H1 (cell line): ENCODE measurements around the gene RAD54L.
"Not testable (repeated sequence)": the region's sequence is repeated elsewhere in the genome, so short reads cannot be mapped to it uniquely, and the experiment has no call there.

Source experiments
- JUND ChIP-seq: IDR thresholded peaks from 2 replicates; pipeline ENCODE4 v1.6.1; 2011; ENCODE audit warnings: mild to moderate bottlenecking, improper control_type of control experiment, low read length
- NRF1 ChIP-seq: IDR thresholded peaks from 2 replicates; pipeline ENCODE4 v1.6.1; 2011; ENCODE audit warnings: mild to moderate bottlenecking, low read depth, low read length, improper control_type of control experiment
- POLR2A ChIP-seq, 2 experiments: IDR thresholded peaks; 1 replicate in 1 of 2; 2 replicates in 1 of 2; pipeline ENCODE4 v1.6.1; 2011; ENCODE audit warnings: low read depth in 2 of 2, low read length in 2 of 2, mild to moderate bottlenecking in 2 of 2; ENCODE audit errors: control extremely low read depth in 1 of 2
- POU5F1 ChIP-seq: IDR thresholded peaks from 2 replicates; pipeline ENCODE4 v1.6.1; 2011; ENCODE audit warnings: low read depth, mild to moderate bottlenecking, low read length, moderate library complexity
- RBBP5 ChIP-seq: IDR thresholded peaks from 2 replicates; pipeline ENCODE4 v1.7.1; 2012; ENCODE audit warnings: low read depth, mild to moderate bottlenecking, inconsistent platforms, low read length, moderate library complexity, borderline replicate concordance
- TAF1 ChIP-seq: IDR thresholded peaks from 2 replicates; pipeline ENCODE4 v1.6.1; 2011; ENCODE audit warnings: mild to moderate bottlenecking, low read depth, low read length
- TEAD4 ChIP-seq: IDR thresholded peaks from 2 replicates; pipeline ENCODE4 v1.6.1; 2012; ENCODE audit warnings: low read depth, low read length, inconsistent platforms, mixed read lengths
- ZNF274 ChIP-seq: IDR thresholded peaks from 2 replicates; pipeline ENCODE4 v1.7.0; 2012; ENCODE audit warnings: low read length, borderline replicate concordance; ENCODE audit errors: extremely low read depth
- TF ChIP-seq, protein P1 (sequence below), 3 experiments: IDR thresholded peaks; 1 replicate in 2 of 3; 2 replicates in 1 of 3; pipeline versions ENCODE4 v1.5.1 to v1.6.1; 2011; ENCODE audit warnings: low read length in 3 of 3, mild to moderate bottlenecking in 3 of 3, inconsistent platforms in 2 of 3, low read depth in 1 of 3, moderate library complexity in 1 of 3; ENCODE audit not compliant: insufficient read depth in 1 of 3; ENCODE audit errors: control extremely low read depth in 1 of 3
- TF ChIP-seq, protein P2 (sequence below): IDR thresholded peaks from 2 replicates; pipeline ENCODE4 v1.6.1; 2012; ENCODE audit warnings: inconsistent platforms

DNA sequence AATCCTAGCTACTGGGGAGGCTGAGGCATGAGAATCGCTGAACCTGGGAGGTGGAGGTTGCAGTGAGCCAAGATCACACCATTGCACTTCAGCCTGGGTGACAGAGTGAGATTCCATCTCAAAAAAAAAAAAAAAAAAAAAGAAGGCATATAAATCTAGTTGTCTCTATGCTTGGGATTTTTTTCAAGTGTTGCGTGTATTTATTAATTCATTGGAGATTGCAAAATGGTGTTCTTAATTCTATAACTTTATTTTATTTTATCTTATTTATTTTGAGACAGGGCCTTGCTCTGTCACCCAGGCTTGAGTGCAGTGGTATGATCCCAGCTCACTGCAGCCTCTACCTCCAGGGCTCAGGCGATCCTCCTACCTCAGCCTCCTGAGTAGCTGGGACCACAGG, 16.3 kb upstream of the RAD54L start:
- TF ChIP-seq NRF1; ZNF274; POLR2A (IDR thresholded peaks at IDR 0.05; ENCODE audit: control extremely low read depth in 1 of 2, low read depth in 2 of 2, low read length in 2 of 2); TAF1; TEAD4; JUND; RBBP5; POU5F1: not testable (repeated sequence)
- TF ChIP-seq, protein P1, sequence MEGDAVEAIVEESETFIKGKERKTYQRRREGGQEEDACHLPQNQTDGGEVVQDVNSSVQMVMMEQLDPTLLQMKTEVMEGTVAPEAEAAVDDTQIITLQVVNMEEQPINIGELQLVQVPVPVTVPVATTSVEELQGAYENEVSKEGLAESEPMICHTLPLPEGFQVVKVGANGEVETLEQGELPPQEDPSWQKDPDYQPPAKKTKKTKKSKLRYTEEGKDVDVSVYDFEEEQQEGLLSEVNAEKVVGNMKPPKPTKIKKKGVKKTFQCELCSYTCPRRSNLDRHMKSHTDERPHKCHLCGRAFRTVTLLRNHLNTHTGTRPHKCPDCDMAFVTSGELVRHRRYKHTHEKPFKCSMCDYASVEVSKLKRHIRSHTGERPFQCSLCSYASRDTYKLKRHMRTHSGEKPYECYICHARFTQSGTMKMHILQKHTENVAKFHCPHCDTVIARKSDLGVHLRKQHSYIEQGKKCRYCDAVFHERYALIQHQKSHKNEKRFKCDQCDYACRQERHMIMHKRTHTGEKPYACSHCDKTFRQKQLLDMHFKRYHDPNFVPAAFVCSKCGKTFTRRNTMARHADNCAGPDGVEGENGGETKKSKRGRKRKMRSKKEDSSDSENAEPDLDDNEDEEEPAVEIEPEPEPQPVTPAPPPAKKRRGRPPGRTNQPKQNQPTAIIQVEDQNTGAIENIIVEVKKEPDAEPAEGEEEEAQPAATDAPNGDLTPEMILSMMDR (IDR thresholded peaks at IDR 0.05; ENCODE audit: control extremely low read depth in 1 of 3, insufficient read depth in 1 of 3, low read depth in 1 of 3, low read length in 3 of 3): not testable (repeated sequence)
- TF ChIP-seq, protein P2, sequence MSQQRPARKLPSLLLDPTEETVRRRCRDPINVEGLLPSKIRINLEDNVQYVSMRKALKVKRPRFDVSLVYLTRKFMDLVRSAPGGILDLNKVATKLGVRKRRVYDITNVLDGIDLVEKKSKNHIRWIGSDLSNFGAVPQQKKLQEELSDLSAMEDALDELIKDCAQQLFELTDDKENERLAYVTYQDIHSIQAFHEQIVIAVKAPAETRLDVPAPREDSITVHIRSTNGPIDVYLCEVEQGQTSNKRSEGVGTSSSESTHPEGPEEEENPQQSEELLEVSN: not testable (repeated sequence)
